IMR-90 (cell line): Measurements from ENCODE around the gene TTC27.

Source experiments
- MAFK ChIP-seq: IDR thresholded peaks from 2 replicates; pipeline ENCODE4 v1.6.1; 2012; ENCODE audit warnings: low read depth, low read length, improper control_type of control experiment
- POLR2A ChIP-seq: IDR thresholded peaks from 2 replicates; pipeline ENCODE4 v1.6.1; 2012; ENCODE audit warnings: mild to moderate bottlenecking, low read depth, low read length
- TF ChIP-seq, protein P1 (sequence below): fragments of 150-350 bp; IDR thresholded peaks from 2 replicates; pipeline ENCODE4 v1.6.1; 2017; ENCODE audit warnings: mild to moderate bottlenecking, antibody characterized with exemption, low read length, low read depth

DNA sequence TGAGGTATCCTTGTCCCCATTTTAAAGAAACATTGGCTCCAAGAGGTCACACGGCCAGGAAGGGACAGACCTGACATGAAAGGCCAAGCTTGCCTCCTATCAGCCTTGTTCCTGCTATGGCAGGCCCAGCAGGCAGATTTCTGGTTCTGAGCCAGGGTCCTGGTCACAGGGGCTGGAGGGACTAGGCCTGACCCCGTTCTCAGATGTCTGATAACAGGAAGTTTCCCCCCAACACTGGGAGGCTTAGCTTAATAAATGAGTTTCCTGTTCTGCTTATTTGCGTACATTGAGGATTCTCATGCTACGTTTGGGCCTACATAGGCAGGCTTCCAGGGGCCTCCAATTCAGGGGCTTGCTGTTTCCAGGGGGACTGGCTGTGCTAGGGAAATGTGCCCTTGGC is 211.1 kb downstream of the TTC27 start:
- TF ChIP-seq POLR2A = no peak
- TF ChIP-seq, protein P1, sequence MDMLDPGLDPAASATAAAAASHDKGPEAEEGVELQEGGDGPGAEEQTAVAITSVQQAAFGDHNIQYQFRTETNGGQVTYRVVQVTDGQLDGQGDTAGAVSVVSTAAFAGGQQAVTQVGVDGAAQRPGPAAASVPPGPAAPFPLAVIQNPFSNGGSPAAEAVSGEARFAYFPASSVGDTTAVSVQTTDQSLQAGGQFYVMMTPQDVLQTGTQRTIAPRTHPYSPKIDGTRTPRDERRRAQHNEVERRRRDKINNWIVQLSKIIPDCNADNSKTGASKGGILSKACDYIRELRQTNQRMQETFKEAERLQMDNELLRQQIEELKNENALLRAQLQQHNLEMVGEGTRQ = no peak
- no peak for TF ChIP-seq MAFK
